Gastroesophageal sphincter (tissue), 4 donors: ENCODE measurements around the gene PTPN2. TPM values are rescaled to one million over a fixed set of nuclear protein-coding genes. Genes with fewer than 3 reads are reported as not detected.

ENCODE experiments used
- ATAC-seq: fragments of 150-250 bp; one replicate; pipeline ENCODE4 v1.9.1; 2016; ENCODE audit warnings: mild to moderate bottlenecking, moderate library complexity
- H3K27ac ChIP-seq, 4 donors: fragments of 200-600 bp; sonication (generic) in 3 of 4; 1 replicate in 3 of 4; 2 replicates in 1 of 4; pipeline ENCODE4 v1.5.1; 2016 to 2019
- H3K27me3 ChIP-seq: fragments of 200-600 bp; sonication (generic); one replicate; pipeline ENCODE4 v1.5.1; 2019
- H3K36me3 ChIP-seq, 2 donors: fragments of 200-600 bp; sonication (generic); one replicate each; pipeline ENCODE4 v1.5.1; 2019; ENCODE audit warnings: control low read depth in 1 of 2
- H3K4me1 ChIP-seq, 3 donors: fragments of 200-600 bp; sonication (generic); 1 replicate in 2 of 3; 2 replicates in 1 of 3; pipeline ENCODE4 v1.5.1; 2016 to 2019; ENCODE audit warnings: control low read depth in 2 of 3
- H3K4me3 ChIP-seq, 2 donors: fragments of 200-600 bp; sonication (generic); one replicate each; pipeline ENCODE4 v1.5.1; 2019; ENCODE audit warnings: mild to moderate bottlenecking in 1 of 2, moderate library complexity in 1 of 2
- H3K9me3 ChIP-seq, 3 donors: fragments of 200-600 bp; sonication (generic); one replicate each; pipeline ENCODE4 v1.5.1; 2017 to 2019; ENCODE audit warnings: control low read depth in 2 of 3
- CTCF ChIP-seq, 4 experiments: fragments of 200-600 bp in 2 of 4; fragments of 450-650 bp in 2 of 4; sonication (generic) in 1 of 4; IDR thresholded peaks; one replicate each; pipeline ENCODE4 v1.5.1; 2017 to 2019; ENCODE audit warnings: antibody characterized with exemption in 4 of 4, mild to moderate bottlenecking in 2 of 4, moderate library complexity in 2 of 4
- EP300 ChIP-seq: sonication (generic); formaldehyde crosslinking; IDR thresholded peaks from one replicate; pipeline ENCODE4 v1.6.1; 2017; ENCODE audit warnings: antibody characterized with exemption, mild to moderate bottlenecking
- POLR2A ChIP-seq, 2 donors: fragments of 450-650 bp; IDR thresholded peaks; one replicate each; pipeline ENCODE4 v1.6.1; 2017; ENCODE audit warnings: antibody characterized with exemption in 2 of 2, mild to moderate bottlenecking in 2 of 2, moderate library complexity in 1 of 2
- POLR2AphosphoS5 ChIP-seq: sonication (generic); formaldehyde crosslinking; IDR thresholded peaks from one replicate; pipeline ENCODE4 v1.6.1; 2017; ENCODE audit warnings: antibody characterized with exemption
- WGBS, 2 donors: methylation state at CpG; one replicate each; pipeline ENCODE4 v1.1.5; 2018; ENCODE audit warnings: low coverage in 1 of 2; 5-methylcytosine and 5-hydroxymethylcytosine counted together
- total RNA-seq, 4 donors: library from RNA; depleted of rRNA; stranded (reverse); fragments of >200 nt; gene quantifications; one replicate each; pipeline ENCODE4 v1.1.0, GENCODE V29; 2016

Gene PTPN2
- total RNA-seq, 4 donors from 2014 or later, result 13.0 to 30.6 (median 19.6) TPM

DNA sequence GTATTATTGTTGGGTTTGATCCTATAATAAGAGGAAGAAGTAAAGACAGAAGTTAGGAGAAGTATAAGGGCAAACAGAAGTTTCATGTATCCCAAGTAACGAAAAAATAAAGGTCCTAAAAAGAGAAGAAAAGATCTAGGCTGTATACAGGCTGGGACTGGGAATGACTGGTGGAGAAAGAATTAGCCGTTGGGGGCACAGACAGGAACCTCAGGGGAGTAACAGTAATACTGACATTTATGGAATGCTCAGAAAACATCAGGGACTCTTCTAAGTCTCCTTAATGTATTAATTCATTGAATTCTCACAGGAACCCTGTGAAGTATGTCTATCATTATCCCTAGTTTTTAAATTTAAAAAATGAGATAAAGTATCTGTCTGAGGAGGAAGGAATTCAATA, 67.6 kb downstream of the PTPN2 start:
- no peak for TF ChIP-seq POLR2AphosphoS5
- WGBS, 2 donors, result 94 to 95% methylated on average over 2 of the region's 2 CpGs
- ATAC-seq, result no peak
- H3K4me1 ChIP-seq, result peaks cover 0 to 18% (median 0%) of the 10 kb centered on the region in 3 donors
- H3K27me3 ChIP-seq, result no peaks in the 10 kb centered on the region
- H3K4me3 ChIP-seq, result no peak overlapping the region
- H3K9me3 ChIP-seq, result no peaks in the 10 kb centered on the region
- H3K27ac ChIP-seq, result no peak overlapping the region
- H3K36me3 ChIP-seq, result peaks cover 0 to 48% of the 10 kb centered on the region in 2 donors

DNA sequence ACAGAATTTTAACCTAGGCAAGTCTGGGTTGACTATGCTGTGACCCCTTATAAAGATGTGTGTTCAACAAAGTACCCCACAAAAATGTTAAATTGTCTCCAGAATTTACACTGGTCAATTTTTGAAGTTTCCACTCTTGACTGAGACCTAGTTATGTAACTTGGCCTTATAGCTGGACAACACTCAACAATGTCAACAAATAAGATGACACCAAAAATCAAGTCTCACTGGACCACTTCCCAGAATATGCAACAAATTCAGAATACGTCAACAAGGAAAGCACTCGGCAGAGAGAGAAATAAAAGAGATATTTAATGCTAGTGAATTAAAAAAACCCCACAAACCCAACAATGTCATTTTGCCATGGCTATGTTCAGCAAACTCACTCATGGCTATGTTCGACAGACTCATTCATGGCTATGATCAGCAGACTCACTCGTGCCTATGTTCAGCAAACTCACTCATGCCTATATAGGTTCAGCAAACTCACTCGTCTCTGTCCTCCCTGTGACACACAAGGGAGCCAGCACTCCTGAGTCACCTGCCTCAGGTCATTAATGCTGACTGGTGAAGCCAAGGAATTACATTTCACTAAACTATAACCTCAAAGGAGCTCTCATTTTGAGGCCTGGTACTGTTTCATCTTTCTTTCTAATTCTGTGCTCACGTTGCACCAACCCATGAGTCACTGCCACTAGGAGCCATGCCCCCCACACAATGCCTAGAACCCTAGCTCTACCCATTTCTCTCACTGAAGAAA, 72.7 kb downstream of the PTPN2 start:
- Histone ChIP-seq H3K27me3 (no peaks in the 10 kb centered on the region), H3K9me3 (peaks cover 0 to 4% (median 0%) of the 10 kb centered on the region in 3 donors), H3K27ac (no peak overlapping the region), H3K4me3 (no peak overlapping the region), H3K4me1 (no peaks in the 10 kb centered on the region), H3K36me3 (peaks cover 0 to 53% of the 10 kb centered on the region in 2 donors)
- no peak for ATAC-seq
- TF ChIP-seq EP300 (no peak), CTCF (IDR thresholded peaks at IDR 0.05) (no peak), POLR2AphosphoS5 (no peak), POLR2A (IDR thresholded peaks at IDR 0.05) (no peak)
- 70 to 75% methylated on average over 5 to 6 of the region's 6 CpGs for WGBS, 2 donors

DNA sequence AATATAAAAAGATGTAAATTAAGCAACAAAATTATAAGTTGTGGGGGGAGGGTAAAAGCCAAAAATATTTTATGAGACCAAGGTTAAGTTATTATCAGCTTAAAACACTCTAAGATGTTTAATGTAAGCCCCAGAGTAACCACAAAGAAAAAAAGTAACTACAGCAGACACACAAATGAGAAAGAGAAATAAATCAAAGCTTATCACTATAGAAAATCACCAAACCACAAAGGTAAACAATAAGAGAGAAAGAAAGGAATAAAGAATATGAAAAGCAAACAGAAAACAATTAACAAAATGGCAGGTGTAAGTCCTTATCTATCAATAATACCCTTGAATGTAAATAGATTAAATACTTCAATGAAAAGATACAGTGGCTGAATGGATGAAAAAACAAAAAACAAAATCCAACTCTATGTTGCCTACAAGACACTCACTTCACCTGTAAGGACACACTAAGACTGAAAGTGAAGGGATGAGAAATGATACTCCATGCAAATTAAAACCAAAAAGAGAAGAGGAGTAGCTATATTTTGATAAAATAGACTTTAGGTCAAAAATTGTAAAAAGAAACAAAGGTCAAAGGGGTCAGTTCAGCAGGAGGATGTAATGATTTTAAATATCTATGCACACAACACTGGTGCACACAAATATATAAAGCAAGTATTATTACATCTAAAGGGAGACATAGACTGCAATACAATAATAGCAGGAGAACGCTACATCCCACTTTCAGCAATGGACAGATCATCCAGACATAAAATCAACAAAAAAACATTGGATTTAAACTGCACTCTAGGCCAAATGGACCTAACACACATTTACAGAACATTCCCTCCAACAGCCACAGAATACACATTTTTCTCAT, 80.7 kb downstream of the PTPN2 start:
- no peak for TF ChIP-seq EP300
- TF ChIP-seq CTCF (IDR thresholded peaks at IDR 0.05), result no peak
- no peak for TF ChIP-seq POLR2AphosphoS5
- WGBS, 2 donors, result 93 to 100% methylated on average over 1 of the region's 1 CpG
- H3K4me1 ChIP-seq, result no peaks in the 10 kb centered on the region
- no peak overlapping the region for H3K4me3 ChIP-seq
- H3K27ac ChIP-seq, result no peak overlapping the region
- no peak for ATAC-seq
- no peaks in the 10 kb centered on the region for H3K27me3 ChIP-seq
- H3K9me3 ChIP-seq, result peaks cover 0 to 17% (median 0%) of the 10 kb centered on the region in 3 donors
- peaks cover 0 to 37% of the 10 kb centered on the region in 2 donors for H3K36me3 ChIP-seq

DNA sequence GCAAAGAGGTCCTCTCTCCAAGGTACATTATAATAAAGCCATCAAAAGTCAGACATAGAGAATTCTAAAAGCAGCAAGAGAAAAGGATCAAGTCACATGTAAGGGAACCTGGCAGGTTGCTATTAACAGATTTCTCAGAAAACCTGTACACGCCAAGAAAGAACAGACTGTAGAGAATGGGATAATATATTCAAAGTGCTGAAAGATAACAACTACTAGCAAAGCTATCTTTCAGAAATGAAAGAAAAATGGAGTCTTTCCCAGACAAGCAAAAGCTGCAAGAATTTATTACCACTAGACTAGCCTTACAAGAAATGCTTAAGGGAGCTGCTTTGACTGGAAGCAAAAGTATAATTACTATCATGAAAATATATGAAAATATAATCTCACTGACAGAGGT, 81.5 kb downstream of the PTPN2 start:
- Histone ChIP-seq H3K4me3 (no peak overlapping the region), H3K27ac (no peak overlapping the region), H3K27me3 (no peaks in the 10 kb centered on the region), H3K4me1 (no peaks in the 10 kb centered on the region), H3K9me3 (peaks cover 0 to 17% (median 0%) of the 10 kb centered on the region in 3 donors), H3K36me3 (peaks cover 0 to 44% of the 10 kb centered on the region in 2 donors)
- ATAC-seq, result no peak
- TF ChIP-seq EP300, result no peak
- TF ChIP-seq POLR2A (IDR thresholded peaks at IDR 0.05), result no peak
- TF ChIP-seq POLR2AphosphoS5, result no peak
- no peak for TF ChIP-seq CTCF (IDR thresholded peaks at IDR 0.05)
- WGBS, 2 donors, result 92 to 100% methylated on average over 1 of the region's 1 CpG

GRCh38 chr18:12796448-12796847, 87.6 kb downstream of the PTPN2 start:
- Histone ChIP-seq H3K27me3 (no peaks in the 10 kb centered on the region), H3K36me3 (peaks cover 0 to 58% of the 10 kb centered on the region in 2 donors), H3K4me1 (no peaks in the 10 kb centered on the region), H3K4me3 (no peak overlapping the region), H3K27ac (no peak overlapping the region), H3K9me3 (no peaks in the 10 kb centered on the region)
- ATAC-seq, result no peak
- 77 to 90% methylated on average over 3 of the region's 3 CpGs for WGBS, 2 donors
- no peak for TF ChIP-seq EP300
- no peak for TF ChIP-seq POLR2A (IDR thresholded peaks at IDR 0.05)
- no peak for TF ChIP-seq CTCF (IDR thresholded peaks at IDR 0.05)
- TF ChIP-seq POLR2AphosphoS5, result no peak
